ENCODE data around the gene MROH8. TPM values are rescaled to one million over a fixed set of nuclear protein-coding genes. Genes with fewer than 3 reads are reported as not detected.

Gene MROH8
- total RNA-seq, 2 experiments from 2014 or later, result 1.3 to 5.7 TPM

DNA sequence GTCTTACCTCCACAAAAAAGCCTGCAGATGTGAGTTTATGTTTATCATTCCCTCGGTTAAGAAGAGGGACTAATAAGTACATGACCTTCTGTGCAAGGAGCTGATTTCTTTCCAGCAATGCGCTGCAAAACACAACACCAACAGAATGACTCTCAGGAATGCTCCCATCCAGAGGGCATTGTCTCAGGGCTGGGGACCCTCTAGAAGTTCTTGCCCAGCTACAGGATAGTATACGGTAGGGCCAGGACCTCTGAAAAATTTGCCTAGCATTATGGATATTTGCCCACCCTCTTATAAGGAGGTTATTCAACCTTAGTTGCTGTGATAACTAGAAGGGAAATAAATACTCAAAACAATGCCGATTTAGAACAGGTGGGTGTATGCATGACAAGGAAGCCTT lies 58.9 kb downstream of the MROH8 start:
- ChIA-PET POLR2A (interaction anchor here (0.6 kb wide), 1 partner anchor 16 kb away, joined by 4 read pairs; no protein-coding TSS in a partner anchor), CTCF (ENCODE audit: unreplicated experiment) (no interaction called here)
- no peaks in the 10 kb centered on the region for H3K9me2 ChIP-seq (ENCODE audit: insufficient read depth, low read length)
- no peaks in the 10 kb centered on the region for H3K4me1 ChIP-seq (ENCODE audit: insufficient read depth, low read length, poor library complexity, severe bottlenecking)
- no peaks in the 10 kb centered on the region for H3K36me3 ChIP-seq (ENCODE audit: insufficient read depth, low read length)
- no peaks in the 10 kb centered on the region for H3K79me2 ChIP-seq (ENCODE audit: insufficient read depth, low read depth, low read length)
- H4K20me1 ChIP-seq (ENCODE audit: insufficient read depth, low read length), result no peaks in the 10 kb centered on the region
- no peak overlapping the region for H3K27ac ChIP-seq (ENCODE audit: low read depth, low read length, poor library complexity, severe bottlenecking)
- no peak overlapping the region for H3K4me2 ChIP-seq (ENCODE audit: low read length)
- H3K4me3 ChIP-seq (ENCODE audit: low read depth, low read length, poor library complexity, severe bottlenecking), result no peak overlapping the region
- DNase-seq (ENCODE audit: low spot score), result no peak
- H2AFZ ChIP-seq (ENCODE audit: low read length), result no peak overlapping the region
- BruUV-seq (replicated peaks), result no TSS peak
- TF ChIP-seq EZH2phosphoT487 (IDR thresholded peaks at IDR 0.05; ENCODE audit: borderline replicate concordance, low read depth, low read length), result no peak
- TF ChIP-seq, protein P1, sequence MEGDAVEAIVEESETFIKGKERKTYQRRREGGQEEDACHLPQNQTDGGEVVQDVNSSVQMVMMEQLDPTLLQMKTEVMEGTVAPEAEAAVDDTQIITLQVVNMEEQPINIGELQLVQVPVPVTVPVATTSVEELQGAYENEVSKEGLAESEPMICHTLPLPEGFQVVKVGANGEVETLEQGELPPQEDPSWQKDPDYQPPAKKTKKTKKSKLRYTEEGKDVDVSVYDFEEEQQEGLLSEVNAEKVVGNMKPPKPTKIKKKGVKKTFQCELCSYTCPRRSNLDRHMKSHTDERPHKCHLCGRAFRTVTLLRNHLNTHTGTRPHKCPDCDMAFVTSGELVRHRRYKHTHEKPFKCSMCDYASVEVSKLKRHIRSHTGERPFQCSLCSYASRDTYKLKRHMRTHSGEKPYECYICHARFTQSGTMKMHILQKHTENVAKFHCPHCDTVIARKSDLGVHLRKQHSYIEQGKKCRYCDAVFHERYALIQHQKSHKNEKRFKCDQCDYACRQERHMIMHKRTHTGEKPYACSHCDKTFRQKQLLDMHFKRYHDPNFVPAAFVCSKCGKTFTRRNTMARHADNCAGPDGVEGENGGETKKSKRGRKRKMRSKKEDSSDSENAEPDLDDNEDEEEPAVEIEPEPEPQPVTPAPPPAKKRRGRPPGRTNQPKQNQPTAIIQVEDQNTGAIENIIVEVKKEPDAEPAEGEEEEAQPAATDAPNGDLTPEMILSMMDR (conservative IDR thresholded peaks at IDR 0.05; ENCODE audit: low read length), result no peak
- intact Hi-C loops (cut with micrococcal nuclease; ENCODE audit: unreplicated experiment), result no loop called here
- no peaks in the 10 kb centered on the region for H3K9me3 ChIP-seq (ENCODE audit: low read length)

DNA sequence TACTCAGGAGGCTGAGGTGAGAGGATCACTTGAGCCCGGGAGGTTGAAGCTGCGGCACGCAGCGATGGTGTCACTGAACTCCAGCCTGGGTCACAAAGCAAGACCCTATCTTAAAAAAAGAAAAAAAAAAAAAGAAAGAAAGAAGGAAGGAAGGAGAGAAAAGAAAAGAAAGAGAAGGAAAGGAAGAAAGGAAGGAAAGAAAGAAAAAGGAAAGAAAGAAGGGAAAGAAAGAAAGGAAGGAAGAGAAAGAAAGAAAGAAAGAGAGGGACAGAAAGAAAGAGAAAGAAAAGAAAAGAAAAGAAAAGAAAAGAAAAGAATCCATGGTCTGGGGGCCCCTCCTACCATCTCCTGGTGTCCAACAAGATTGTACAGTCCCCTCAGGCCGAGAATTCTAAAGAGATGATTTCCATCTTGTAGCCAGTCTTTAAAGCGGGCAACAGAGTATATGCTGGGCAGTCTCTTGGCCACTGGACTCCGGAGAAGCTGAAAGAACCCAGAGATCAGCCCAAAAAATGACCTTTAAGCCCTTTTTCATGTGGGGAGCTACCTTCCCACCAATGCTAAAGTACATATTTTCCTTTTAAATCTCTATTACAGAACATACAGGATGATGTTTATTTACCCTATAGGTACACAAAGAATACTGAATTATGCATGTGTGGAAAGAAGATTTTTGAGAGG lies 59.9 kb downstream of the MROH8 start:
- H3K4me3 ChIP-seq (ENCODE audit: low read depth, low read length, poor library complexity, severe bottlenecking), result no peak overlapping the region
- BruUV-seq (replicated peaks), result no TSS peak
- H3K36me3 ChIP-seq (ENCODE audit: insufficient read depth, low read length), result no peaks in the 10 kb centered on the region
- no peaks in the 10 kb centered on the region for H4K20me1 ChIP-seq (ENCODE audit: insufficient read depth, low read length)
- no peak overlapping the region for H3K27ac ChIP-seq (ENCODE audit: low read depth, low read length, poor library complexity, severe bottlenecking)
- intact Hi-C loops (cut with micrococcal nuclease; ENCODE audit: unreplicated experiment), result no loop called here
- no peak for DNase-seq (ENCODE audit: low spot score)
- POLR2A ChIA-PET, result interaction anchor here (0.6 kb wide), 1 partner anchor 144 kb away, joined by 3 read pairs; no protein-coding TSS in a partner anchor
- TF ChIP-seq, protein P1 (conservative IDR thresholded peaks at IDR 0.05; ENCODE audit: low read length), result no peak
- no peak for TF ChIP-seq EZH2phosphoT487 (IDR thresholded peaks at IDR 0.05; ENCODE audit: borderline replicate concordance, low read depth, low read length)
- no peaks in the 10 kb centered on the region for H3K9me3 ChIP-seq (ENCODE audit: low read length)
- no peaks in the 10 kb centered on the region for H3K4me1 ChIP-seq (ENCODE audit: insufficient read depth, low read length, poor library complexity, severe bottlenecking)
- CTCF ChIA-PET (ENCODE audit: unreplicated experiment), result no interaction called here
- H3K4me2 ChIP-seq (ENCODE audit: low read length), result no peak overlapping the region
- H3K79me2 ChIP-seq (ENCODE audit: insufficient read depth, low read depth, low read length), result no peaks in the 10 kb centered on the region
- no peaks in the 10 kb centered on the region for H3K9me2 ChIP-seq (ENCODE audit: insufficient read depth, low read length)
- H2AFZ ChIP-seq (ENCODE audit: low read length), result no peak overlapping the region

DNA sequence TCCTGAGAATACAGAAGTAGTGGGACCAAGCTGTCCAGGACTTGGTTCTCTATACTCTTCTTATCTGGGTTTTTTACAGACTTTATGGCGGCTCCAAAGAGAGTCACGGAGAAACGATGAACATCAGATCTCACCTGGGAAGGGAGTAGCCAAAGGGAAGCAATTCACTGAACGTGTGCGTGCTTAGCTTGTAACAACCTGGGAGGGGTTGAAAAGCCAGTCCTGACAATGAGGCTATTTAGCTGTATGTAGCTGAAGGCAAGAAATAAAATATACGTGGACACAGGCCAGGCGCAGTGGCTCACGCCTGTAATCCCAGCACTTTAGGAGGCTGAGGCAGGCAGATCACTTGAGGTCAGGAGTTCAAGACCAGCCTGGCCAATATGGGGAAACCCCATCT lies 65.3 kb downstream of the MROH8 start:
- Histone ChIP-seq H3K36me3 (ENCODE audit: insufficient read depth, low read length) (no peaks in the 10 kb centered on the region), H3K4me2 (ENCODE audit: low read length) (no peak overlapping the region), H2AFZ (ENCODE audit: low read length) (no peak overlapping the region), H4K20me1 (ENCODE audit: insufficient read depth, low read length) (no peaks in the 10 kb centered on the region), H3K4me1 (ENCODE audit: insufficient read depth, low read length, poor library complexity, severe bottlenecking) (no peaks in the 10 kb centered on the region), H3K79me2 (ENCODE audit: insufficient read depth, low read depth, low read length) (no peaks in the 10 kb centered on the region), H3K9me2 (ENCODE audit: insufficient read depth, low read length) (no peaks in the 10 kb centered on the region), H3K27ac (ENCODE audit: low read depth, low read length, poor library complexity, severe bottlenecking) (no peak overlapping the region), H3K4me3 (ENCODE audit: low read depth, low read length, poor library complexity, severe bottlenecking) (no peak overlapping the region), H3K9me3 (ENCODE audit: low read length) (no peaks in the 10 kb centered on the region)
- ChIA-PET CTCF (ENCODE audit: unreplicated experiment) (no interaction called here), POLR2A (interaction anchor here (1.0 kb wide), 1 partner anchor 18 kb away, joined by 3 read pairs; no protein-coding TSS in a partner anchor)
- TF ChIP-seq, protein P1 (conservative IDR thresholded peaks at IDR 0.05; ENCODE audit: low read length), result no peak
- TF ChIP-seq EZH2phosphoT487 (IDR thresholded peaks at IDR 0.05; ENCODE audit: borderline replicate concordance, low read depth, low read length), result no peak
- no TSS peak for BruUV-seq (replicated peaks)
- DNase-seq (ENCODE audit: low spot score), result no peak
- intact Hi-C loops (cut with micrococcal nuclease; ENCODE audit: unreplicated experiment), result no loop called here

All from OCI-LY7 (cell line).